Limb (tissue), 2 donors: ENCODE measurements around the gene CST1.
"Not testable (repeated sequence)": the region's sequence is repeated elsewhere in the genome, so short reads cannot be mapped to it uniquely, and the experiment has no call there.

Experiments used
- DNase-seq, 2 donors: peaks; one replicate each; pipeline ENCODE4 v3.0.0-alpha.2; 2016; ENCODE audit errors: extremely low spot score in 2 of 2

The CST1 gene, protein sequence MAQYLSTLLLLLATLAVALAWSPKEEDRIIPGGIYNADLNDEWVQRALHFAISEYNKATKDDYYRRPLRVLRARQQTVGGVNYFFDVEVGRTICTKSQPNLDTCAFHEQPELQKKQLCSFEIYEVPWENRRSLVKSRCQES

DNA sequence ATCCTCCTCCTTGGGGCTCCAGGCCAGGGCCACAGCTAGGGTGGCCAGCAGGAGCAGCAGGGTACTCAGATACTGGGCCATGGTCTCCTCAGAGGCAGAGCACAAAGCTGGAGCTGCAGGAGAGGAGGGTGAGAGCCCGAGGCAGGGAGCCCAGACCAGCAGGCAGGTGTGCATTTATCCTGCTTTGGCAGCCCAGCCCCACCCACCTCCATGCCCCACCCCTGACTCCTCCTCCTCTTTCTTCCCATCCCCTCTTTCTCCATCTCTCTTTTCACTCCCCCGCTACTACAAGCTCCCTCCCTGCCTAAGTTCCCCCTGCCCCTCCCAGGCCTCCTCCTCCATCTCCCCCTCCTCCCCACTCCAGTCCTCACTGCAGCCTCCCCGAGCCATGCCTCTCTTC, at the start of gene CST1:
CST1 (minus strand) TSS at position 150 of the 400 bp plus-strand sequence; CDS start at position 81, 69 bp downstream.
- DNase-seq, result not testable (repeated sequence)

- DNase-seq, result not testable (repeated sequence)
Measured at GRCh38 chr20:23799216-23799847, 48.6 kb upstream of the CST1 start.

GRCh38 chr20:23795526-23795925, 44.8 kb upstream of the CST1 start:
- DNase-seq, result no peak

GRCh38 chr20:23794841-23795240, 44.1 kb upstream of the CST1 start:
- DNase-seq, result no peak

DNA sequence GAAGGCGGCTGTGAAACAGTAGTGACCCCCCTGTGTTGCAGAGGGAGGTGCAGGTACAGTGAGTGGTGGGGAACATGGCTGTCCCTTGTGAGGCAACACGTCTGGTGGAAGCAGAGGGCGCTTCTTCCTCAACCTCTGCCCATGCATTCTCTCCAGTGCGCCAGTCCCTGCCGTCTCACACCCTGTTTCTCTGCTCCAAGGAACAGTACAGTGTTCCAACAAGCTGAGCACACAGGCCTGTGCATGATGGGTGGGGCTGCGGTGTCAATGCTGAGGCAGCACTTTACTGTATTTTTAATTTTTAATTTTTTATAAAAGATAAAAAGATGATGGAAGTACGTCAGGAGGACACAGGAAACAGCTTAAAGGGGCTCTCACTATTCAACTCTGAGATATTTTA, 43.3 kb upstream of the CST1 start:
- no peak for DNase-seq

GRCh38 chr20:23783447-23783846, 32.7 kb upstream of the CST1 start:
- DNase-seq, result no peak

GRCh38 chr20:23782366-23782983, 31.7 kb upstream of the CST1 start:
- no peak for DNase-seq

GRCh38 chr20:23778676-23779075, 27.9 kb upstream of the CST1 start:
- not testable (repeated sequence) for DNase-seq

DNA sequence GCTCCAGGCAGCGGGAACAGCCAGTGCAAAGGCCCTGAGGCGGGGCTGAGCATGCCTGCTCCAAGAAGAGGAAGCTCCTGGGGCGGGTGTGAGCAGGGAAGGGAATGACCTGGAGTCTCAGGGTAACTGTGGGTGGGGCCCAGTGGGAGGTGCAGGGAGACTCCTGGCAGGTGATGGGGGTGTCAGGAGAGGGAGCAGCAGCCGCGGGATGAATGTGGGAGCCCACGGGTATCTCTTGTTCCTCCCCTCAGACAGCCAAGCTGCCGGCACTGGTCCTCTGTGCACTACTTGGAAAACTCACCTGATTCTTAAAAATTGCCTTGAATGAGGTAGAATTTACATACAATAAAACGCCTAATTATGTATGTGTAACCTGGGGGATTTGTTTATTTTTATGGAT, 26.6 kb upstream of the CST1 start:
- not testable (repeated sequence) for DNase-seq

- DNase-seq, result no peak
Measured at GRCh38 chr20:23776067-23776771, 25.5 kb upstream of the CST1 start.

GRCh38 chr20:23774081-23774480, 23.3 kb upstream of the CST1 start:
- no peak for DNase-seq

DNA sequence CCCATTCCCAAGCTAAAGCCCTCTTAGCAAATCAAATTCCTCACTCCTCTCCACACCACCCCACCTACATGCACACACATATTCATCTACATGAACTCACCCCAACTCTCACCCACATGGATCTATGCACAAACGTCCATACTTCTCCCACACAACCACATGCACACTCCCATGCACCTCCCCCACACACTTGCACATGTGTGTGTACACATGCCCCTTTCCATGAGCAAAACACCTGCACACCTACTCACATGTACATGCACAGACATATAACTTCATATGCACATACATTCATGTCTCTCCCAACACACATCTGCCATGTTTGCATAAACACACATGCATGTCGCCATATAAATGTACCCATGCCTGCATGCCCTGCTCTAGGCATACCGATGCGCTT, 22.8 kb upstream of the CST1 start:
- DNase-seq, result no peak

GRCh38 chr20:23773127-23773526, 22.4 kb upstream of the CST1 start:
- DNase-seq, result no peak

GRCh38 chr20:23772074-23772473, 21.3 kb upstream of the CST1 start:
- DNase-seq, result no peak

DNA sequence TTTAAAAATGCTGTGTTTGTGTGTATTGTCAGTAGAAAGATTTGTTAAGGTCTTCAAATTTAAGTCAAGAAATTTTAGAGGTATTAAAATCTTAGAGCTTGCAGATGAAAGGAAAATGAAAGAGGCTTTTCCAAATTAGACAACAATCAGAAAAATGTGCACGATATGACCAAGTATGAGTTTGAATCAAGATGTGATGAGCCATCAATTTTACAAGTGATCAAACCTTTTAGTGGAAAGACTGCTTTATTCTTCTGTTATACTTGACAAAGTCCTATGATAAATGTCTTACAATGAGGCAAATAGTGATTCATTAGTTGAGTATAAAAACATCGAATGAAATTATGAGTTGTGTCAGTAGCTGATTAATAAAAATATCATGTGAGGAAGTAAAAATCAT, 19.6 kb upstream of the CST1 start:
- no peak for DNase-seq

GRCh38 chr20:23768520-23768919, 17.8 kb upstream of the CST1 start:
- DNase-seq, result not testable (repeated sequence)

- no peak for DNase-seq
Measured at GRCh38 chr20:23766531-23766930, 15.8 kb upstream of the CST1 start.

- no peak for DNase-seq
Measured at GRCh38 chr20:23765578-23765977, 14.8 kb upstream of the CST1 start.

DNA sequence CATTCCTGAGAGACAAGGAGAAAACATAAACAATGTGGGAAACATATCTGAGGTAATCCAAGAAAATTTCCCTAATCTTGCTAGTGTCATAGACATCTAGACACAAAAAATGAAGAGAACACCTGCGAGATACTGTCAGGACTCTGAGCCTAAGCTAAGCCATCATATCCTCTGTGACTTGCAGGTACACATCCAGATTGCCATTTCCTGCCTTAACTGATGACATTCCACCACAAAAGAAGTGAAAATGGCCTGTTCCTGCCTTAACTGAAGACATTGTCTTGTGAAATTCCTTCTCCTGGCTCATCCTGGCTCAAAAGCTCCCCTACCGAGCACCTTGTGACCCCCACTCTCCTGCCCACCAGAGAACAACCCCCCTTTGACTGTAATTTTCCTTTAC, 13.9 kb upstream of the CST1 start:
- not testable (repeated sequence) for DNase-seq

DNA sequence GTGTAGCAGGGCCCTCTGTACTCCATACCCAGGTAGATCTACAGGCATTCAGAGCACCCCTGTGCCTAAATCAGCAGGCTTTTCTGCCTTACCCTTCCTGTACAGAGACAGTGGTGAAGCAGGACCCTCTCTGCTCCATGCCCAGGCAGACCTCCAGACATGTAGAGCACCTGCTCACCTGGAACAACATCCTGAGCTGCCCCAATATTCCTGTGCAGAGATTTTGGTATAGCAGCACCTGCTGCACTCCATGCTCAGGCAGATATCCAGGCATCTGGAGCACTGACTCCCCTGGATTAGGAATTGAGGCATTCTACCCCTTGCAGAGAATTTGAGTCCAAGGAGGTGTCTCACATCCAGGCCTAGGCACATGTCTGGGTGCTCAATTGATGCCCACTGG, 12.6 kb upstream of the CST1 start:
- DNase-seq, result no peak

DNA sequence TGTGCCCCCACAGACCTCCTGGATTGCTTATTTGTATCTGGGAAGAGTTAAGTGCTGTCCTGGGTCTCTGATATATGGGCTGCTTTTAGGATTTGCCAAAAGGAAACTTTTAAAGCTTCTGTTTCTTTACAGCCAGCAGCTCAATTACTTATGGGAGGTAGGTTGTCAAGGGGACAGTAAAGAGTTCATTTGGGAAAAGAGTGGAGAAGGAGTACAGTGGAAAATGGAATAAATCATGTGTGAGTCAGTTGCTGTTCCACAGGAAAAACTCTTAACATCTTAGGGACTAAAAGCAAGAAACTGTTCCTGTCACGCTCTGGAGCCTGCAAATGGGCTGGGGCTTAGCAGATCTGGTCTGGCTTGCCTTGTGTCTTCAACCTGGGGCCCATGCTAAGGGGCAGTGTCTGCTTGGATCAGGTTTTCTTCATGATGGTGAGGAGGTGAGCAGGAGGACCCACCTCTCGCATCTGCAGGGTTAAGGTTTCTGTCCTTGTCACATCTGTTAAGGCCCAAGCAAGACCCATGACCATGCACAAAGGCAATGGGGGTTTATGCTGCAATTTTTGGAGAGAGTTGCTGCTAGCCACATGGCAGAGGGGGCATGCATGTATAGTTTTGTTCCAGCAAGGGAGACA, 8.7 kb upstream of the CST1 start:
- no peak for DNase-seq

GRCh38 chr20:23756792-23757191, 6.1 kb upstream of the CST1 start:
- not testable (repeated sequence) for DNase-seq
